ENCODE measurements around the gene HCAR3.
A peak's percentile ranks its signal among the peaks of the same experiment; 100 is the strongest.
"Not testable (repeated sequence)": the region's sequence is repeated elsewhere in the genome, so short reads cannot be mapped to it uniquely, and the experiment has no call there.

HCAR3 gene
- long read RNA-seq, donor 1 = 0 reads
- long read RNA-seq, donor 2, partial matches to known transcripts = 0 of 1 reads
- long read RNA-seq, donor 2, other reads (novel, unspliced or antisense) = 0 of 1 reads
- long read RNA-seq, donor 3 = 0 reads
- long read RNA-seq, donor 4 = 0 reads
- long read RNA-seq, donor 5 = 0 reads
- long read RNA-seq, donor 6, partial matches to known transcripts = 0 of 1 reads
- long read RNA-seq, donor 6, other reads (novel, unspliced or antisense) = 0 of 1 reads
- long read RNA-seq, donor 7, partial matches to known transcripts = 0 of 1 reads
- long read RNA-seq, donor 7, other reads (novel, unspliced or antisense) = 0 of 1 reads
- long read RNA-seq, donor 8 = 0 reads

DNA sequence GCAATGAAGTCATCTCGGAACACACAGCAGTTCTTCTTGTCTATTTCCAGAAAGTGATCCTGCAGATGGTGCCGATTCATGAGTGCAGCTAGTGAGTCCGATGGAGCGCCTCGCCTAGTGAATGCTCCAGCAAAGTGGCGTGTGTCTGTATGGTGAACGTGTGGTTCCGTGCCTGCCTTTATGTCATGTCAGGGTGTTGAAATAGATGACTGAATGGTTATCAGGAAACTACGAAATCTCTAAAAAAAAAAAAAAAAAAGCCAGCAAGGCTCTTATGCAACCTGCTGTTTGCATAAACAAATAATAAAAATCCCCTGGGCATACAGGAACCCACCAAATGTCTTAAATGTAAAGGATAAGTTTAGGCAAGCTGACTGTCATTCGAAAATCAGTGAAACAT, at the start of gene HCAR3:
TSS of gene HCAR3 (minus strand) at position 154 of the 400 bp plus-strand sequence. CDS start at position 80, 74 bp downstream.
- DNase-seq = not testable (repeated sequence)

DNA sequence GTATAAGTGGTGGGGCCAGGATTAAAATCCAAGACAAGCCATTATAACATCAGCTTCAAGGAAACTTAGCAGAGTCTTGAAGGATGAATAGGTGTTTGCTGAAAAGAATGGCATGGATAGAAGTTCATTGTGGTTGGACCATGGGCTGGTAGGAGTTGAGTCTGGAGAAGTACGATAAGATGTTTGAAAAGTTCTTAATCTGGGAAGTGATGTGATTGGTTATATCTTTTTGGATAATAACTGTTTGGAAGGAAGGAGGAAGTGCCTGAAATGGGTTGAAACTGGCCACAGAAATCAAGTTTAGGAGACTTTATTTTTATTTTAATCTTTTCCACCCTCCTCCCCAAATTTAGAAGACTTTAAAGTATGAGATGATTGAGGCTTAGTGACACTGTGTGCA, 41.0 kb upstream of the HCAR3 start:
- DNase-seq = no peak

DNA sequence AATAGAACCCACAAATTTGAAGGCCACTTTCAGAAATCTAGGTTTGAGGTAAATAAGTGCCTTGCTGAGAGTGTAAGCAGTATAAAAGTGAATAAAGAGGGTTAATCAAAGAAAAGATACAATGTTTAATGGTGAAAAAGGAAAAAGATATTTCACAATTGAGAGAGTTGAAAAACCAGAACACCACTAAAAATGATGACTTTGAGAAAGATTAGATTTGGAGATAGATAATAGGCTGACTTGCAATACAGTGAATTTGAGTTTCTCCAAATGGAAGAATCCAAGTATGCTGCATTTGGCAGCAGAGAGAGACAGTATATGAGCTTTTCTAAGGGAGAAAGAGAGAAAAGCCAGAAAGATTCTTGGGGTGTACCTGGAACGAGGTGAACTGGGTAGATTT, 38.2 kb upstream of the HCAR3 start:
- no peak for DNase-seq

DNA sequence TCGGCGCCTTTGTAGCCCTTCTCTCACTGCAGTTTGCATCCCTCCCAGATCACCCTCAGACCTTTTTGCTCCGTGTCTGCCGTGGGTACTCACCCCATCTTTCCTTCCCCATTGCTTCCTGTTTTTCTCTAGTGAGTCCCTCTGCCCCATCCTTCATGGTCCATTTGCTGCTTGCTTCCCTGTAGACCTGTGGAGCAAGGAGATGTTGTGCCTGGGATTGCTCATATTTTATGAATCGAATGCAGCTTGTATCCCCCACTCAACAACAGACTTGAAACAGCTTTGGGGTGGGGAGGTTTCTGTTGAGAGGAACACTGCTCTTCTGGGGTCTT, 36.7 kb upstream of the HCAR3 start:
- no peak for DNase-seq

DNA sequence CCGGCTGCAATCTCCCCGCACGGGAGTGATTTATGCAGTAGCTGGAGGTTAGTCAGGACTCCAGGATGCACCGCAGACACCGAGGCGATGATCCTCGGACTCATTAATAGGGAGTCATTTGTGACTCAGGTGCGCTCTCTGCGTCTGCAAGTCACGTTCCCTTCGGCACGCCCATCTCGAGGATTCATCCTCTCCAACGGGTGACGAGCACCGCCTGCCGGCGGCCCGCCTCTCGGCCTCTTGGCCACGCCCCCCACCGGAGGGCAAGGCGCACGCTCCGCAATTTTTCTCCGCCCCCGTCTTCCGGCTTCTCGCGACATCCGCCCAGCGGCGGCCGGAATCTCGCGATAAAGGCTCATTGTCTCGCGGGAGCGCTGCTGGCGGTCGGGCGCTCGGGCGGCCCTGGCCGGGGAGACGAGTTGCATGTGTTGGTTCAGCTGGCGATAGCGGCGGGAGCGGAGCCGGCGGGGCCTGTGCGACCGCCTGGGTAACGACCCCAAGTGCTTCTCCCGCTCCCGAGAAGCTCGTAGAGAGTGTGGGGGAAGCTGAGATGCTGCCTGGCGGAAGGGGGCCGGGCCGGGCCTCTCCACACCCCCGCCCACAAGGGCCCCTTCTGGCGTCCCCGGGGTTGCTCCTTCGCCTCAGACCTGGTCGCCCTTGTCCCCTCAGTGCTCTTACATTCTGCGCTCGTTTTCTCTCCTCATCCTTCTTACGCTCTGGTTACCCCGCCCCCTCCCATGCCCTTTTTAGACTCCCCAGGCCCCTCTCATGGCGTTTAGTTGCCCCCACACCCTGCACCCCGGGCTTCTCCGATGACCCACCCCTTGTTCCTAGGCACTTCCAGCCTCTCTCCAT, 36.1 kb upstream of the HCAR3 start, which contains the start of gene DENR:
TSS of gene DENR (plus strand) at position 361 of the 855 bp plus-strand sequence. CDS start 878 bp downstream, outside the sequence.
- peak; percentile 99 for DNase-seq

DNA sequence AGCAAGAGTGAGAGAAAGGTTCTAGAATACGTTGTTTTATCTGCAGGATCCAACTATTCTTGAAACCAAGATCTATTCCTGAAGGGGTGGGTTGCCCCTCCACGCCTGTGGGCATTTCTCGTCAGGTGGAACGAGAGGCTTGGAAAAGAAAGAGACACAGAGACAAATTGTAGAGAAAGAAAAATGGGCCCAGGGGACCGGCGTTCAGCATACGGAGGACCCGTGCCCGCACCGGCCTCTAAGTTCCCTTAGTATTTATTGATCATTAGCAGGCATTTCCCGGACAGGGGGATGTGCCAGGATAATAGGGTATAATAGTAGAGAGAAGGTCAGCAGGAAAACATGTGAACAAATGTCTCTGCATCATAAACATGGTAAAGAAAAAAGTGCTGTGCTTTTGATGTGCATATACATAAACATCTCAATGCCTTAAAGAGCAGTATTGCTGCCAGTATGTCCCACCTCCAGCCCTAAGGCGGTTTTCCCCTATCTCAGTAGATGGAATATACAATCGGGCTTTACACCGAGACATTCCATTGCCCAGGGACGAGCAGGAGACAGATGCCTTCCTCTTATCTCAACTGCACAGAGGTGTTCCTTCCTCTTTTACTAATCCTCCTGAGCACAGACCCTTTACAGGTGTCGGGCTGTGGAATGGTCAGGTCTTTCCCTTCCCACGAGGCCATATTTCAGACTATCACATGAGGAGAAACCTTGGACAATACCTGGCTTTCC, 34.3 kb upstream of the HCAR3 start:
- not testable (repeated sequence) for DNase-seq

DNA sequence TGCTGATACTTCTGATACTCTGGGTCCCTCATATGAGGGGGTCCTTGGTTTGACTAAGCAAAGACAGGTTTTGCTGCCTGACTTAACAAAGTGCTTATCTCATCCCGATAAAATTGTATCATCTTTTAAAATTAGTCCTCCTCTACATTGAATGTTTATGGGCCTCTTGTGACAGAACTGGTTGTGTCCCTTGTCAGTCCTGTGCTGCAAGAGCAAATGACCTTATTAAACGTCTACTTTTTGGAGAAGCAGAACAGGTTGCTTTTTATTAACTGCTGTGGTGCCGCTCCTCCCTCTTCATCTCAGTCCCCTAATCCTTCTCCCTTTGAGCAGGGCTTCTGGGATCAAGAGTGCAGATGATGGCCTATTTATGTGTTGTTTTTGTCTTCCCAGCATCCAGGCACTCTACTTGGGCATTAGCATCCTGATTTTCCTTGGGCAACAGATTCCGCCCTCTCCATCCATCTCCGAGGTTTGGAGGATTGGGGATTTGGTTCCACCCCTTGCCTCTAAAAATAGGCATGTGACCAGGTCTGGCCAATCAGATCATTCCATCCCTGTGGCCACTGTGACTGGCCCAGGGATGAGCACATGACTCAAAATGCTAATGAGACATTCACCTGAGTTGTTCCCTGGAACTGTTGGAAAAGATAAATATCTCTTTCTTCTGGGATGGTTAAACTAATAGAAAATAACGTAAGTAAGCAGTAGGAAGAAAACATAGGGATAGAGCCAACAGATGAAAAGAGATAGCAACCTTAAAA, 33.1 kb upstream of the HCAR3 start:
- DNase-seq = no peak

DNA sequence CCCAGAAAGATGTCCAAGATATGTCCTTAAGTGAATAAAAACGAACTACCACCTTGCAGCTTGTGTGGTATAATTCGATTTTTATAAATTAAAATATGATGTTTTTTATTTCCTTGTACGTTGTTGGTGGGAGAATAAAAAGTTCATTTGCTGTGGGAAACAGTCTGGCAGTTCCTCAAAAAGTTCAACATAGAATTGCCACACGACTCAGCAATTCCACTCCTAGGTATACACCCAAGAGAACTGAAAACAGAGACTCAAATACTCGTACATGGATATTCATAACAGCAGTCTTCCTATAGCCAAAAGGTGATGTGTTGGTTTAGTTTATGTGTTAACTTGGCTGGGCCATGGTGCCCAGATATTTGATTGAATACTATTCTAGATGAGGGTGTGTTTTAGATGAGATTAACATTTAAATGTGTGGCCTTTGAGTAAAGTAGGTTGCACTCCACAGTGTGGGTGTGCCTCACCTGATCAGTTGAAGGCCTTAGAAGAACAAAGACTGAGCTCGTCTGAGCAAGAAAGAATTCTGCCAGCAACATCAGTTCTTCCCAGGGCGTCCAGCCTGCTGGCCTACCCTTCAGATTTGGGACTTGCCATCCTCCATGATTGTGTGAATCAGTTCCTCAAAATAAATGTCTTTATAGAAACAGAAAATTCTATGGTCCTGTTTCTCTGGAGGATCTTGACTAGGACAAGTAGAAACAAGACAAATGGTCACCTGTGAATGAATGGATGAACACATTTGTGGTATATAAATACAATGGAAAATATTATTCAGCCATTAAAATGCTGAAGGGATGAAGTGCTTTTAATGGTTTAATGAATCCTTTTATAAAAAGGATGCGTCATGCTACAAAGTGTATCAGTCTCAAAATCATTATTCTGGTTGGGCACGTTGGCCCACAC, 30.9 kb upstream of the HCAR3 start:
- DNase-seq = no peak

DNA sequence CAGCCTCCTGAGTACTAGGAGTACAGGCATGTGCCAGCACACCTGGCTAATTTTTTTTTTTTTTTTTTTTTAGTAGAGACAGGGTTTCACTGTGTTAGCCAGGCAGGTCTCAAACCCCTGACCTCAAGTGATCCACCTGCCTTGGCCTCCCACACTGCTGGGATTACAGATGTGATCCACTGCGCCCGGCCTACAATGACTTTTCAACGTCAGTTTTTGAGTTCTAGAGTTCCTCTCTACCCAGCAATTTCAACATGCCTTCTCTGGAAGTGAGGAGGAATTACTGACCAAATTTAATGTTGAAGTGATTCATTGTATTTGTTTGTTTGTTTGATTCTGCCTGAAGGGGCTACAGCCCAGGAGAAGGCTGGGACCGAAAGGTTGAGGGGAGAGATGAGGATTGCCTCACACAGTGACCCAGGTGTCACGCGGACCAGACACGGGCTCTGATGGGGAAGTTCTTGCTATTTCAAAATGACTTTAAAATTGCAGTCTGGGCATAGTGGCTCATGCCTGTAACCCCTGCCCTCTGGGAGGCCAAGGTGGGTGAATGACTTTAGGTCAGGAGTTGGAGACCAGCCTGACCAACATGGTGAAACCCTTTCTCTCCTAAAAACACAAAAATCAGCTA, 27.4 kb upstream of the HCAR3 start:
- DNase-seq = no peak

DNA sequence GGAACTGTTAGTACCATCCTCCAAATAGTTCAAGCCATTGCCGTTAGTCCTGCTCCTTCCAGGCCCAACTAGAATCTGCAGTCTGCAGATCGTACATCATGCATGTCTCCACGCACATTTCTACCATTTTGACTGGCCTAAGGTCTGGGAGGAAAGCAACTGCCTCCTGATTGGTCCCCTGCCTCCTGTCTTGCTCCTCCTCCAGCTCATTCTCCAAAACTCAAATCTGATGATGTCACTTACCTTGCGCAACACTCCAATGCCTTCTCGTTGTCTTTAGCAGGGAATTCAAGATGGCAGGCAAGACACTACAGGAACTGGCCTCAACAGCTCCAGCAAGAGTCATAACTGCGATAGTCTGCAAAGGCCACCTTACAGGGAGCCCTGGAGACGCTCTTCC, 23.7 kb upstream of the HCAR3 start:
- no peak for DNase-seq

DNA sequence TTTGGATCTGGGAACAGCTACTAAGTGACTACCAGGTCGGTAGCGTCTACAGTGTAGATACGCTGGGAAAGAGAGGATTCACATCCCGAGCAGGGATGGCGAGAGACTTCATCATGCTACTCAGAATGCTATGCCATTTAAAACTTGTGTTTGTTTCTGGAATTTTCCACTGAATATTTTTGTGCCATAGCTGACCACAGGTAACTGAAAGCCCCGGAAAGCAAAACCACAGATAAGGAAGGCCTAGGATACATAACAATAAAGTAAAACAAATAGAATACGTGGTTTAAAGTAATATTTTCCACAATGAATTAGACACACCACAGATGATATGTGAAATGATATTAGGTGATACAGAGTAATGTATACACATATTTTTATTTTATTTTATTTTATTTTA, 22.0 kb upstream of the HCAR3 start:
- DNase-seq = no peak

DNA sequence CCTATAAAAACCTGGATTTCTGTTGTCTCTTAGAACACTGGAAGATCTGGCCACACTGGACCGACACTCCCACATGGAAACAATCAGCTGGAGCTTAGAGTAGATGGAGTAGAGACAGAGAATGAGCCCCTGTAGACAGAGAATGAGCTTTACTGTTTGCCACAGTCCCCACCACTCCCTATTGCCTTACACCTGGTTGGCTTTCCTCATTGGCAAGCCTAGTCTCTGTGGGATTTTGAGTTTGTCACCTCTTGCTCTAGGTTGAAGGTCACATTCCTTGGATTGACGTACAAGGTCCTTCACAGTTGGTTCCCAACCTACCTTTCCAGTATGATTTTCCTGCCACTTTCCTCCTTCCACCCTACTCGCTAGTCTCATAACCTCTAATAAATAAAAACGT, 16.0 kb upstream of the HCAR3 start:
- no peak for DNase-seq

DNA sequence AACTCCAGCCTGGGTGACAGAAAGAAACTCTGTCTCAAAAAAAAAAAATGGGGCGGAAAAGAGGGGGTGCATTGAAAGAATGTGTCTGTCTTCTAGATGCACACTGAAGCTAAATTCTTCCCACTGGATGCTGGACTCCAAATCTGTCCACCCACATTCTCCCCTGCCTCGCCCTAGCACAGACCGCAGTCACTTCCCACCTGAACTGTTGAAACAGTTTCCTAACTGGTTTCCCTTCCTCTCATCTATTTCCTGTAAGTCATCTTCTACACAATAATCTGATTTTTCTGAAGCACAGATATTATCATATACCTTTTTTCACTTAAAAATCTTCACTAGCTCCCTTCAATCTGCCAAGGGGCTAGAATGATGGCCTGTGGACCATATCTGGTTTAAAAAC, 15.6 kb upstream of the HCAR3 start:
- no peak for DNase-seq

DNA sequence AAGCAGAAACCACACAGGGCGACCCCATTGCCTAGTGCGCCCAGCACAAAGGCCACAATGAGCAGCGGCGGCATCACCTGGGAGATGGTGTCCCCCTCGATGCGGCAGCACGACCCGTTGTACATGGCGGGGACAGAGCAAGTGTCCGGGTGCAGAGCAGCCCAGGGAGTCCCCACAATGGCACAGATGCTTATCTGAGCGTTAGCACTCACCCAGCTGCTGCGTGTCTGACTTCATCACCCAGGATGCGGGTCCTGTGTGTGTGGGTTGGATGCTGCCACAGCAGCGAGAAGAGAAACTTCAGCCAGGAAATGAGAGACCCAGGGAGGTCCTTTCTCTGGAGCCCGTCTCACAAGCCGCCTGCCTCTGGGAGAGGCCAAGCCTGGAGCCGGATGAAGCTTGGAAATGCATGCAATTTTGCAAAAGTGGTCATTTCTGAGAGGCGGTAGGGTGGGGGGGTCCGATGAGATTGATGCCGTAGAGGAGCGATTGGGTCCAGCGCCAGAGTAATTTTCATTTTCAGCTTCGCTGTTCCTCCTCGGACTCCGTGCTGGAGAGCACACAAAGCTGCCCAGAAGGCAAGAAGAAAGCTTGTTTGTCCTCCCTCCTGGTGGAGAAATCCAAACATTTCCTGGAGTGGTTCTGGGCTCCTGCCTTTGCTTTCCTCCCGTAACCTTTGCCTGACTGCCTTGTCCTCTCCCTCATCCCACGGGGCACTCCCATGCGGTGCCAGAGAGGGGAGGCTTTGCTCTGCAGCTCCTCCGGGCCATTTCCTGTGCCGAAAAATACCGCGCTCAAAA, 13.8 kb upstream of the HCAR3 start, which contains the start of gene HCAR1:
TSS of gene HCAR1 (minus strand) at position 630 of the 800 bp plus-strand sequence. CDS start at position 125, 505 bp downstream.
- DNase-seq = peak; percentile 70

DNA sequence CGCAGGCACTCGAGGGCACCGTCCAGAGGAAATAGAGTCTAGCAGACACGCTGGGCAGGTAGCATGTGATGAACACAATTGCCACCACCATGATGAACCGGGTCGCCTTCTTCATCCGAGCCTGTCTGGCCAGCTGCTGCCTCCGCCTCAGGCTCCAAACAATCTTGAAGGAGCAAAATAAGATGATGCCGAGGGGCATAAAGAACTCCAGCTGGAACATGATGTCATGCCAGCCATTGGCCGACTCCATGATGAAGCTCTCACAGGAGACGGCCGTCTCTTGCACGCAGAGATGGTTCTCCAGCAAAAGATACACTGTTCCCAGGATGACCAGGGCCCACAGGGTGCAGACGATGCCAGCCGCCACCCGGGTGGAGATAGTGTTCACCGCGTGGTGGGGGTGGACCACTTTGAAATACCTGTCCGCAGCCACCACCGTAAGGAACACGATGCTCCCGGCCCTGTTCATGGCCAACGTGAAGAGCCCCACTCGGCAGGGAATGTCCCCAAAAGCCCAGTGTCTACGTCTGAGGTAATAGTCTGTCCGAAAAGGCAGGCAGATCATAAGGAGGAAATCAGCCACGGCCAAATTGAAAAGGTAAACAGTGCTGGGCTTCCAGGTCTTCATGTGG, 13.1 kb upstream of the HCAR3 start:
- DNase-seq = no peak

DNA sequence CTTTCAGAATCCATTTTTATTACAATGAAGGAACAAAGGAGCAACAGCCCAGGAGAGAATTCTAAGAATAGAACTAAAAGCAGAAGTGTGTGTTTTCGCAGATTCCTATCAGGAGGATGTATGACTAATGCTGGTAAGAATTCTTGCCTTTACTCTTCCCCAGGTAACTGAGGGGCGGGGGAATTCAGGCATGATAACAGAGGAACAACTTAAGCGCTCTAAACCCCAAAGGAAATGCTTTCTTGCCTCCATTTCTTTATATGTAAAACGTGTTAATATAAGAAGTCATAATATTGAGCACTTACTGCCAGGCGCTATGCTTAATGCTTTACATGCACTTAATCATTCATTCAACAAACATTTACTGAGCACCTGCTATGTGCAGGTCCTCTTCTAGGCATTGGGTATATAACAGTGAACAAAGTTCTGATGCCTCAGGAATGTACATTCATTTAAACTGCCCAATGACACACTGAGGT, 9.5 kb upstream of the HCAR3 start:
- DNase-seq = no peak

DNA sequence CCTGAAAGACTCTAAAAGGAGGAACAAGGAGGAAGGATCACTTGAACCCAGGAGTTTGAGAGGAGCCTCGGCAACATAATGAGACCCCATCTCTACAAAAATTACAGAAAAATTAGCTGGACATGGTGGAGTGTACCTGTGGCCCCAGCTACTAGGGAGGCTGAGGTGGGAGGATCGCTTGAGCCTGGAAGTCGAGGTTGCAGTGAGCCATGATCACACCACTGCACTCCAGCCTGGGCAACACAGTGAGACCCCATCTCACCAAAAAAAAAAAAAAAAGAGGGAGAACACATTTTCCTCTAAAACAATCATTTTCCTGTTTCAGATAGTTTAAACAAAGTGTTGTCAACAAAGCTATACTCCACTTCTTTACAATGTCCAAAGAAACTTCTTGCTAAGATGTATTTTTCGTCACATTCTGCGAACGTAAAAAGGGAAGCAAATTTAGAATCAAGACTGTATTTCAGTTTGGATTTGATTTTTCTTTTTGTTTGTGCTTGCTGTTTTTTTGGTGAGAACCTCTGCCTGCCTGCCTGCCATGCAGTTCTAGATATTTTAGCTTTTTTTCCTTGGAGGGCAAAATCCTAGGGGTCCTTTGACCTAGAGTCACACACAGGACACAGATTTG, 9.0 kb upstream of the HCAR3 start:
- DNase-seq = no peak

DNA sequence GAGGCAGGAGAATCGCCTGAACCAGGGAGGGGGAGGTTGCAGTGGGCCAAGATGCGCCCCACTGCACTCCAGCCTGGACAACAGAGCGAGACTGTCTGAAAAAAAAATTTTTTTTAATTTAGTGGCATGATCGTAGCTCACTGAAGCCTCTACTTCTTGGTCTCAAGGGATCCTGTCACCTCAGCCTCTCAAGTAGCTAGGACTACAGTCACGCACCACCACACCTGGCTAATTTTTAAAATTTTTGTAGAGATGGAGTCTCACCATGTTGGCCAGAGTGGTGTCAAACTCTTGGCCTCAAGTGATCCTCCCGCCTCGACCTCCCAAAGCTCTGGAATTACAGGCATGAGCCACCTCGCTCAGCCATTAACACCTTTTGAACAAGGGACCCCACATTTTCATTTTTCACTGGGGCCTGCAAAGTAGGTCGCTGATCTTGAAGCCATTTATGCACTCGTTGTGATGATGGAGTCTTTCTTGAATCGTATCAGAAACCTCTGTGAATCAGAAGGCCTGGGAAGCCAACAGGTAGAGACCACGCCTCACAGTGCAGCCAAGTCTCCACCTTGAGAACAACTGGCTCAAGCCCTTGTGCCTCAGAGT, 8.1 kb upstream of the HCAR3 start:
- DNase-seq = no peak
